Measurements from ENCODE around the gene GYPC. TPM values are rescaled to one million over a fixed set of nuclear protein-coding genes. Genes with fewer than 3 reads are reported as not detected.

GYPC gene
- not detected in 5 replicates for total RNA-seq (2022; extraction: Qiagen RNA extraction)

DNA sequence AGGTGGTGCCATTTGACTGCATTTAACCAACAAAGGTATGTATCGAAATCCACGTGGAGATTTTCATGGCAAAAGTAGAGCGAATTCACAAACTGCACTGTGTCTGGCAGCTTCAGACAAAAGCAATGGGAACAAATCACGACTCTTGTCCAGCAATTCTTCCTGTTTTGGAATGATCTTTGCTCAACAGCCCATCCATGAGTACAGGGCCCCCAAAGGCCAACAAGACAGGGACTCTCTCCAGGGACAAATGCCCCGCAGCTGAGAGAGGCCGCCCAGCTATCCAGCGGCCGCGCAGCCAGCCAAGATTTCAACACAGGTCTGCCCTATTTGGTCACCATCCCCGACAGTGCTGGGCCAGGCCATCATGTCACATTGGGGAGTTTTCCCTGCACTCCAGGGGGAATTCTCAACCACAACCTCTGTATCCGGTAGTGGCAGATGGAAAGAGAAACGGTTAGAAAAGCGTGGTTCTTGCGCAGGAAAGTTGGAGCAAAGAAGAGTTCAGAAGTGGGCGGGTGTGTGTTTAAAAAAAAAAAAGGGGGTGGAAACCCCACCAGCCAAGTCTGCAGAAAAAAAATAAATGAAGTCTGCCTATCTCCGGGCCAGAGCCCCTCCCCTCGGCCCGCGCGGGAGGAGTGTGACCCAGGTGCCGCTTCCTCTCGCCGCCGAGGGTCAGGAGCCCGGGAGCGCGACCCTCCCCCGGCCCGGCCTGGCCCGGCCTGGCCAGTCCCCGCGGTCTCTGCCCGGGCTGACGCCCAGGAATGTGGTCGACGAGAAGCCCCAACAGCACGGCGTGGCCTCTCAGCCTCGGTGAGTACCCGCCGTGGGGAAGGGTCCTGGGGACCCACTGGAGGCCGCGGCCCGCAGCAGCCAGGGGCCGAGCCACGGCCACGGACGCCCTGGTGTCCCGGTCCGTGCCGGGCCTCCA, at the start of gene GYPC:
Gene GYPC, plus strand, starts transcription at position 659 of the 931 bp plus-strand sequence. Its CDS starts 106 bp downstream, at position 765.

Other genes starting within 250 kb of the GYPC start
- not detected in 5 replicates for gene TEX51, start 242.7 kb downstream of the GYPC start, total RNA-seq (2022; extraction: Qiagen RNA extraction)

All from A549 treated with Hydrocortisone at 1 μM for 4 hours (cell line).